Central memory CD8-positive, alpha-beta T cell (primary cell): ENCODE measurements around the gene FARS2.

Experiments used
- ATAC-seq: fragments of 150-1000 bp; cut with Tn5 transposase; replicated peaks from 2 replicates; pipeline ENCODE4 v1.10.0; 2022; ENCODE audit warnings: mild to moderate bottlenecking, moderate FRiP score, moderate number of reproducible peaks; ENCODE audit not compliant: poor library complexity, severe bottlenecking; ENCODE audit errors: extremely low read depth
- DNase-seq, 2 donors: peaks; one replicate each; pipeline ENCODE4 v3.0.0; 2021; ENCODE audit warnings: low spot score in 2 of 2
- H3K27ac Mint-ChIP-seq: one replicate; pipeline ENCODE4 v1.8.0; 2022; ENCODE audit warnings: low read depth, mild to moderate bottlenecking, moderate library complexity, mixed read lengths
- H3K27me3 Mint-ChIP-seq: one replicate; pipeline ENCODE4 v1.8.0; 2022; ENCODE audit warnings: mixed read lengths
- H3K36me3 Mint-ChIP-seq: one replicate; pipeline ENCODE4 v1.8.0; 2022; ENCODE audit warnings: mild to moderate bottlenecking, moderate library complexity, mixed read lengths; ENCODE audit not compliant: insufficient read depth
- H3K4me1 Mint-ChIP-seq: one replicate; pipeline ENCODE4 v1.8.0; 2022; ENCODE audit warnings: mixed read lengths
- H3K4me3 Mint-ChIP-seq: one replicate; pipeline ENCODE4 v1.8.0; 2022; ENCODE audit warnings: mild to moderate bottlenecking, moderate library complexity, mixed read lengths
- H3K9me3 Mint-ChIP-seq: one replicate; pipeline ENCODE4 v1.8.0; 2022; ENCODE audit warnings: mixed read lengths

FARS2 gene

DNA sequence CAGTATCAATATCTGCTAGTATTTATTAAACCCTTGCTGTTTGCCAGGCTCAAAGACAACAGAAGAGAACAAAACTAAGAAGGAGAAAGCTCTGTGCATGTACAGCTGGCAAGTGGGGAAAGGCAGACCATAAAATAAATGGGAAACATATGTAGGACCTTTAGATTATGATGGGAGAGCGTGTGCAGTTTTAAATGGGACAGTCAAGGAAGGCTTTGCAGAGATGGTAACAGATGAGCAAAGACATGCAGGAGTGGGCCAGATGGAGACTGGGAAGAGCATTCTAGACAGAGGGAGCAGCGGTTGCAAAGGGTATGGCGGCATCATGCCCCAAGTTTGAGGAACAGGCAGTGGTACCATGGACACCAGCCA, 485.4 kb downstream of the FARS2 start:
- no peak overlapping the region for H3K27ac Mint-ChIP-seq
- ATAC-seq (no peak), DNase-seq (no peak)
- H3K36me3 Mint-ChIP-seq: peaks cover 6% of the 10 kb centered on the region
- peaks cover 2% of the 10 kb centered on the region for H3K4me1 Mint-ChIP-seq
- no peak overlapping the region for H3K4me3 Mint-ChIP-seq
- no peaks in the 10 kb centered on the region for H3K9me3 Mint-ChIP-seq
- no peaks in the 10 kb centered on the region for H3K27me3 Mint-ChIP-seq

DNA sequence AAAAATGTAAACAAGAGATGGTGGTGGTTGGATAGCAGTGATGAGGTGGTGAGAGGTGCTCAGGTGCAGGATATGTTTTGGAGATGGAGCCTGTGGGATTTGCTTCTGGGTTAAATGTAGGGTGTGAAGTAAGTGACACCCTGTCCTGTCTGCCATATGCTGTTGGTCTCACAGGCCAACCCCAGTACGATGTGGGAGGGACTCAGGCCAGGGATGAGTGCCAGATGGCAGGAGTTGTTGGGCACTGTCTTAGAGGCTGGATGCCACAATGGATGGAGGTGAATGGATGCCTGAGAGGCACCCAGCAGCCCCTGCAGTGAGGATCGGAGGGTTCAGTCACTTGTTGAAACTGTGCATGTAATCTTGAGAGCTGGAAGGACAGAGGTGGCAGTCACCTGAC, 486.1 kb downstream of the FARS2 start:
- Mint-ChIP-seq H3K9me3 (no peaks in the 10 kb centered on the region), H3K36me3 (peaks cover 6% of the 10 kb centered on the region), H3K4me1 (peaks cover 7% of the 10 kb centered on the region), H3K27ac (no peak overlapping the region), H3K4me3 (no peak overlapping the region), H3K27me3 (no peaks in the 10 kb centered on the region)
- DNase-seq (no peak), ATAC-seq (no peak)

DNA sequence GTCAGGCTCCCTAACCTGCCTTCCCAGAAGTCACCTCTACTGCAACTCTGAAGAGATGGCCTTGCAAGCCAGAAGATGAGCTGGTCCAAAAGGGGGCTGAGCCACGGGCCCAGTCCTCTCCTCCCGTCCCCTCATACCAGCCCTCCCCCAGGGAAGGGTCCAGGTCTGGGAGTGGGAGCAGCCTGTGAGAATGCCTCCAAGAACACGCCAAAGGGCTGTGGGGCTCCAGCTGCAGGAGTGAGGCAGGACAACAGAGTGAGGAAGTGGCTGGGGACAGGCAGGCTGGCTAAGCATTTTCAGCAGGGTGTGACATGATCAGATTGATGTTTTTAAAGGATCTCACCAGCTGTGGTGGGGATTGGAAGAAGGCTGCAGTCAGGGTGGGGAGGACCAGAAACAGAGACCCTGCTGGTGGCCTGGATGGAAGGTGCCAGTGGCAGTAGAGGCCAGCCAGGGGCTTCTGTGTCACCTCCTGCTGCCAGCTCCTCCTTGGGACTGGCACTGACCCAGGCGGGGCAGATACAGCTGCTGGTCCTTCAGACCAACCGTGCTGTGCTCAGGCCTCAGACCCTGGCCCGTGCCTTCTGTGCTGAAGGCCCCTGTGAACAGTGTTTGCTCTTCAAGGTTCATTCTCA, 487.8 kb downstream of the FARS2 start:
- no peaks in the 10 kb centered on the region for H3K27me3 Mint-ChIP-seq
- ATAC-seq (no peak), DNase-seq (no peak)
- H3K9me3 Mint-ChIP-seq: no peaks in the 10 kb centered on the region
- peaks cover 6% of the 10 kb centered on the region for H3K36me3 Mint-ChIP-seq
- no peak overlapping the region for H3K27ac Mint-ChIP-seq
- H3K4me3 Mint-ChIP-seq: no peak overlapping the region
- peaks cover 7% of the 10 kb centered on the region for H3K4me1 Mint-ChIP-seq

DNA sequence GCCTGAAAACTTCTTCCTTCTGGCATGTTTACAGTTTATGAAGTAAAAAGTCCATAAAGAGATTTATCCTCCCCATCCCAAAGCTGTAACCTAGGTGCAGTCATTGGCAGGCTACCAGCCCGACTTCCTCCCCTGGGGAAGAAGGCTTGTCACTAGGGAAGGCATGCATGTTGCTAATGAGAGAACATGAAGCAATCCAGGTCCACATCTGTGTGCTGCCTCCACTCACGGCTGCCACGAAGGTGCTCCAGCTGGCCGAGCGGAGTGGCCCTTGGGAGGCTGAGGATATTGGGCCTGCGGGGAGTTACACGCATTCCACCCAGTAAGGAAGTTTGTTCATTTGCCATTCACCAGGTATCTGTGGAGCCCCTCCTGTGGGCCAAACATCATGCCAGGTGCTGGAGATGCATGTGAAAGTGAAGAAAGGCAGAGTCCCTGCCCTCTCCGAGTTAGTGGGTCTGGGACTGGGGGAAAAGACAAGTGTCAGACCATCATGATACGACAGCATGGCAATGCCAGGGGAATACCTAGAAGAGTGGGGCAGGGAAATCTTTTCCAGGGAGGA, 488.4 kb downstream of the FARS2 start:
- no peak for ATAC-seq
- H3K27me3 Mint-ChIP-seq: no peaks in the 10 kb centered on the region
- no peak for DNase-seq
- peaks cover 2% of the 10 kb centered on the region for H3K9me3 Mint-ChIP-seq
- H3K4me1 Mint-ChIP-seq: peaks cover 7% of the 10 kb centered on the region
- no peak overlapping the region for H3K27ac Mint-ChIP-seq
- H3K4me3 Mint-ChIP-seq: no peak overlapping the region
- H3K36me3 Mint-ChIP-seq: peaks cover 6% of the 10 kb centered on the region

DNA sequence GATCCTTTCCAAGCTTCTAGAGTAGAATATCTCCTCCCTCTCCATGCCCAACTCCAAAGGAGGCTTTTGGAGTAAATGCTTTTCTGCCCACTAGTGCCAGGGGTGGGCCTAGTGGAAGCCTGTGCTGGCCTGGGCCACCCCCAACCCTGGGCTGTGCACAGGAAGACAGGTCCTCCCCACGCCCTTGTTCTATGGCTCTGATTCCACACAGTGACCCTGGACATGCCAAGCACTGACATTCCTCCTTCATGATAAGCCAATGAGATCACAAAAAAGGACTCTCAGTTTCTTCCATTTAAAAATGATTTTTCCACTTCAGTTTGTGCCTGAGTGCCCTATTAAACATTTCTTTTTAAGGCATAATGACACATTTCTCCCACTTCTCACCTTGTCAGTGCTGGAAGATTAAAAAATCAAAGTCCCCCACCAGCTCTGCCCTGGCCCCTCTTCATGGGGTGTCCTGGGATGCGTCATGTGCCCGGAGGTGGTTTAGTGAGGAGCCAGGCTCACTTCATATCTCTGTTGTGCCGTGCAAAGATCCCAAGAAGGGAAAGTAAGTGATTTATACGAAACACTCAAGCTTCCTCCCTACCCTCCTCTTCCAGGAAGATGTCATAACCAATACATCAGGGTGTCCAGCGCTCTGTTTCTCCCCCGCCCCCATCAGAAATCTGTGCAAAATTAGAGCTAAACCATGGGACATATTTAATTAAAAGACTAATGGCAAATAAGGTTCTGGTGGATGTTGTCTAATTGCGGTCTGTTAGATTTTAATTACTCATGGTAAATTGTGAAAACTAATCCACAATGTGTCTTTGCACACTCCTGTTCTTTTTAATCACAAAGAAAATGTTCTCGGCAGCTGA, 490.4 kb downstream of the FARS2 start:
- no peak overlapping the region for H3K4me3 Mint-ChIP-seq
- H3K9me3 Mint-ChIP-seq: peaks cover 12% of the 10 kb centered on the region
- peaks cover 7% of the 10 kb centered on the region for H3K4me1 Mint-ChIP-seq
- peak overlapping the region; percentile 50 for H3K27ac Mint-ChIP-seq
- ATAC-seq (no peak), DNase-seq (no peak)
- peaks cover 6% of the 10 kb centered on the region for H3K36me3 Mint-ChIP-seq
- H3K27me3 Mint-ChIP-seq: no peaks in the 10 kb centered on the region

DNA sequence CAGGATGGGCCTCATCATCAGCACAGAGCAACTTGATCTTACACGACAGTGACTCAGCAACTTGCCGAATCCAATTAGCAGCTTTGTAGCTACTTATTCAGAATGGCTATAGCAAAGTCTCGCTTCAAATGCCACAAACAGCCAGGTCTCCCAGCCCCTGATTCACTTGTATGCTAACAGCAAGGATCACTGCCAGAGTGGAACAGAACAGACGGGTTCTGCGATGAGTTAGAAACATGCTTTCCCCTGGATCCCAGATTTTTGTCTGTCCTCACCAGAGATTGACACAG, 491.0 kb downstream of the FARS2 start:
- no peak for DNase-seq
- peaks cover 6% of the 10 kb centered on the region for H3K36me3 Mint-ChIP-seq

DNA sequence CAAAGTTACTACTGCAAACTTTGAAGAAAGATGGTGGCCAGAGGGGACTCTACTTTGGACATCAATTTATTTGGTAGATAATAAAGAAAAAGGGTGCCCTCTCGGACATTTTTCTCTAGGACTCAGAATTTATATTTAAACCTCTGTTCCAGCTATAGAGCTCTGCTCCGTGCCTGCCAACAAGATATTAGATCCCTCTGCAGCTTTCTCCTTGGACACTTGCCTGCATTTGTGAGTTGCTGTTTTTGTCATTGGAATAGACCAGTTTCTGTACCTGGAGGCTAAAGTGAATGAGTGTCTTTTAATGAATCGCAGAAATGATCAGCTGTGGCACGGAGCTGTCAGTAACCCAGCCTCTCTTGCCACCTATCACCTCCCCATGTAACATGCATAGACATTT, 491.9 kb downstream of the FARS2 start:
- no peak overlapping the region for H3K4me3 Mint-ChIP-seq
- H3K9me3 Mint-ChIP-seq: peaks cover 12% of the 10 kb centered on the region
- ATAC-seq (no peak), DNase-seq (no peak)
- H3K27ac Mint-ChIP-seq: no peak overlapping the region
- H3K27me3 Mint-ChIP-seq: no peaks in the 10 kb centered on the region
- peaks cover 7% of the 10 kb centered on the region for H3K4me1 Mint-ChIP-seq
- H3K36me3 Mint-ChIP-seq: peaks cover 6% of the 10 kb centered on the region

More for the DNA sequence above, 491.0 kb downstream of the FARS2 start:
- Mint-ChIP-seq H3K27me3 (no peaks in the 10 kb centered on the region), H3K27ac (peak overlapping the region; percentile 50), H3K9me3 (peaks cover 12% of the 10 kb centered on the region), H3K4me3 (no peak overlapping the region), H3K4me1 (peaks cover 7% of the 10 kb centered on the region)
- ATAC-seq: no peak

DNA sequence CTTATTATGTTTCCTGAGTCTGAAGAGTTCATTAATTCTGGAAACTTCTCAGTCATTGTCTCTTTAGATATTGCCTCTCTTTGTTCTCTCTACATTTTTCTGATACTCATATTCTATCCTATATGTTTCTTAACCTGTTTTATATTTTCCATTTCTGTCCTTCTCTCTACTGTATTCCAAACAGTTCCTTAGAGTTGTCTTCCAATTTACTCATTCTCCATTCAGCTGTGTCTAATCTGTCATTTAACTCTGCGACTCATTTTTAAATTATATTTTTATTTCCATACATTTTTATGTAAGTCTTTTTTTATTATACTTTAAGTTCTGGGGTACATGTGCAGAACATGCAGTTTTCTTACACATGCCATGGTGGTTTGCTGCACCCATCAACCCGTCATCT, 493.6 kb downstream of the FARS2 start:
- DNase-seq: no peak
- Mint-ChIP-seq H3K27me3 (no peaks in the 10 kb centered on the region), H3K36me3 (no peaks in the 10 kb centered on the region), H3K27ac (no peak overlapping the region), H3K4me1 (peaks cover 7% of the 10 kb centered on the region), H3K9me3 (peaks cover 12% of the 10 kb centered on the region), H3K4me3 (no peak overlapping the region)
- ATAC-seq: no peak

DNA sequence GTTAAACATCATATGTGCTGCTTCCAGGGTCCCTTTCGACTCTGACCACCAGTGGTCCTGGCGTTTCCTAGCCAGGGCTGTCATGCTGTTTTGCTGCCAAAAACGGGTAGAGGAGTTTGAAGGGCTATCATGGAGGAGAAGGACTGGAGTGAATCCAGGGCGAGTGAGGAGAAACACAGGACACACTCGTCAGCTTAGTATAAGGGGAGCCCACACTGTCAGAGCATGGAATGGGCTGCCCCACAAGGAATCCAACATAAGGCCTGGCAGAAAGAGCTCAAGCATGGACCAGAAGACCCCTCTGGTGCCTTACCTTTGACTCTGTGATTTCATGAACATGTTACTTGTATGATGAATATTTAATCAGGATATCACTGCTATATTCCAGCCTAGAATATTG, 498.3 kb downstream of the FARS2 start:
- H3K27me3 Mint-ChIP-seq: no peaks in the 10 kb centered on the region
- no peak overlapping the region for H3K27ac Mint-ChIP-seq
- H3K4me1 Mint-ChIP-seq: no peaks in the 10 kb centered on the region

DNA sequence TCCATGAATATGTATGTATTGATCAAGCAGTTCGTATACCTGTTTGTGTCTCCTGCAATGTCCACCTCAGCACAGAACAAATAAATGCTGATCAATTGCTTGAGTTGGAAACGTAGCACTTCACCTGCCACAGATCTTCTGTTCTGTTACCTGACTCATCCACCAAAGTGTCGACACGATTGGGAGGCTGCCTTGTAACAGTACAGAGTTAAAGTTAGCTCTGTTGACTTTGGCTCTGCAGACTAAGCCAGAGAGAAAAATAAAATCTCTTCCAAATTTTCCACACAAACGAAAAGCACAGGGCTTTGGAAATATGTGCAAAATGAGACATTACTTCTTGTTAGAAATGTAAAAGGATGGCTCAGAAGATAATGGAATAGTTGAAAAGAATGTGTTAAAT, 500.1 kb downstream of the FARS2 start:
- H3K36me3 Mint-ChIP-seq: peaks cover 3% of the 10 kb centered on the region
- ATAC-seq: no peak
- H3K4me1 Mint-ChIP-seq: no peaks in the 10 kb centered on the region
- peaks cover 3% of the 10 kb centered on the region for H3K9me3 Mint-ChIP-seq
- DNase-seq: no peak
- no peaks in the 10 kb centered on the region for H3K27me3 Mint-ChIP-seq
- H3K27ac Mint-ChIP-seq: no peak overlapping the region
- H3K4me3 Mint-ChIP-seq: no peak overlapping the region

More for the DNA sequence above, 498.3 kb downstream of the FARS2 start:
- ATAC-seq: no peak
- peaks cover 3% of the 10 kb centered on the region for H3K36me3 Mint-ChIP-seq
- H3K9me3 Mint-ChIP-seq: peaks cover 12% of the 10 kb centered on the region
- no peak for DNase-seq
- no peak overlapping the region for H3K4me3 Mint-ChIP-seq

DNA sequence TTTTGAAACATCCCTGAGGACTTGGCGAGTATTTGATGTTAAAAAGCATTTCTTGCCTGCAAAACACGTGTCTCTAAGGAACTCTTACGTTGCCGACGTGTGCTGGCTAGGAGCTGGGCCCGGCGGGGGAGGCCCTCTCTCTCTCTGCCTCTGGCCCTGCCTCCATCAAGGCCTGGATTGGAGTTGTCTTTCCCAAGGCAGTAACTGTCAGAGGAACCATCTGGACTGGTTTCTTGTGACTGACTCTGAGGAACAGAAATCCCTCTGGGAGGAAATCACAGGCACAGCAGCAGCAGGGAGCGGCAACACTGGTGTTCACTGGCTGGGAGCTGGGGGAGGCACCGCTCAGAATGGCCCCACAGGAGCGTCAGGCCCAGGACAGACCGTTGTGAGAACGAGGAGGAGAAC, 501.3 kb downstream of the FARS2 start:
- DNase-seq: no peak
- Mint-ChIP-seq H3K27me3 (no peaks in the 10 kb centered on the region), H3K9me3 (peaks cover 9% of the 10 kb centered on the region), H3K4me3 (no peak overlapping the region), H3K4me1 (no peaks in the 10 kb centered on the region), H3K27ac (no peak overlapping the region), H3K36me3 (peaks cover 3% of the 10 kb centered on the region)
- no peak for ATAC-seq

DNA sequence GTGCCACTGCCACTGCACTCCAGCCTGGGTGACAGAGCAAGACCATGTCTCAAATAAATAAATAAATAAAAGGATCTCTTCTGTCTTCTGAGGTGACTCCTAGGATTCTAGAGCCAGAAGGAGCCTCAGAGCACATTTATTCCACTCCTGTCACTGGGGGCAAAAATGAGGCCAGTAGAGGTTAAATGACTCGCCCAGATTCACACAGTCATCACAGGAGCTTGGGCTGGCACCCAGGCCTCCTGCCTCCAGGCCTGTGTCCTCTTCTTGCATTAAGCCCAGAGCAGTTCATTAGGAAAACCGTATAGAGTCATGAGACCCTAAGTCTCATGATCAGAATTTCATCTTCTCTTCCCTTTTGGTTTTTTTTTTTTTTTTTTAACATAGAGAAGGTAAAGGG, 502.1 kb downstream of the FARS2 start:
- no peak overlapping the region for H3K27ac Mint-ChIP-seq
- peaks cover 3% of the 10 kb centered on the region for H3K36me3 Mint-ChIP-seq
- DNase-seq: no peak
- H3K4me3 Mint-ChIP-seq: no peak overlapping the region
- H3K27me3 Mint-ChIP-seq: no peaks in the 10 kb centered on the region
- ATAC-seq: no peak
- H3K9me3 Mint-ChIP-seq: peaks cover 11% of the 10 kb centered on the region
- H3K4me1 Mint-ChIP-seq: no peaks in the 10 kb centered on the region

DNA sequence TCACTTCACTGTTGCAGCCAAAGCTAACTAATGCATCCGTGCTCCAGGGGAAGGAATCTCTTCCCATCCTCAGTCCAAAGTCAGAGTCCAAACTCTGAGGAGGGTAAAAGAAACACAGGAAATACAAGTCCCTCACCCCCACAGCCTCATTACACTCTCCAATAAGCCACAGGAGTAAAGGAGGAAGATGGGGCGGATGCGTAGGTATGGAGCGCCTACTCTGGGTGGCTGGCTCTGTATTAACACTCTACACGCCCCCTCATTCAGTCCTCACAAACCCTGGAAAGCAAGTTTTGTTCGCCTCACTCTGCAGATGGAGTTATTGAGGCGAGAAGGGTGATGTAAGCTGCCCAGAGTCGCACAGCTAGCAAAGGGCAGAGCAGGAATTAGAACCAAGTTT, 502.6 kb downstream of the FARS2 start:
- no peak overlapping the region for H3K4me3 Mint-ChIP-seq
- ATAC-seq (no peak), DNase-seq (no peak)
- H3K9me3 Mint-ChIP-seq: peaks cover 15% of the 10 kb centered on the region
- no peaks in the 10 kb centered on the region for H3K27me3 Mint-ChIP-seq
- H3K27ac Mint-ChIP-seq: no peak overlapping the region
- peaks cover 3% of the 10 kb centered on the region for H3K36me3 Mint-ChIP-seq
- H3K4me1 Mint-ChIP-seq: no peaks in the 10 kb centered on the region
